Coronary artery (tissue), 2 donors: ENCODE data around the gene AUNIP.
A peak's percentile ranks its signal among the peaks of the same experiment; 100 is the strongest.

Experiments used
- DNase-seq: peaks from one replicate; pipeline ENCODE4 v3.0.0-alpha.2; 2017; ENCODE audit warnings: low spot score
- H3K27ac ChIP-seq, 2 donors: fragments of 200-600 bp; sonication (generic); one replicate each; pipeline ENCODE4 v1.5.1; 2016 to 2019
- H3K4me3 ChIP-seq: fragments of 200-600 bp; sonication (generic); 2 replicates; pipeline ENCODE4 v1.5.1; 2016; ENCODE audit warnings: mild to moderate bottlenecking, moderate library complexity
- TF ChIP-seq, protein P1 (sequence below): fragments of 200-600 bp; sonication (generic); IDR thresholded peaks from one replicate; pipeline ENCODE4 v1.5.1; 2019; ENCODE audit warnings: antibody characterized with exemption

AUNIP gene

DNA sequence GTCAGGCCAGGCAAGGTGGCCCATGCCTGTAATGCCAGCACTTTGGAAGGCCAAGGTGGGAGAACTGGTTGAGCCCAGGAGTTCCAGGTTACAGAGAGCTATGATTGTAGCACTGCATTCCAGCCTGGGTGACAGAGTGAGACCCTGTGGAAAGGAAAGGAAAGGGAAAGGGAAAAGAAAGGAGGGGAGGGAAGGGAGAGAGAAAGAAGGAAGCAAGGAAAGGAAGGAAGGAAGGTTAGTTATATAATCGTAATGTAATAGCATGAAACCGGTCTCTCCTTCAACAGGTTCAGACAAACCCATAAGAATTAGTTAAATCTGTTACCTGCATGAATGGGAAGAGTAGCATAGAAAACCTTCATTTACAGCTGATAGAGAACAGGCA is 17.4 kb upstream of the AUNIP start:
- Histone ChIP-seq H3K27ac (no peak overlapping the region), H3K4me3 (no peak overlapping the region)
- no peak for DNase-seq
- TF ChIP-seq, protein P1, sequence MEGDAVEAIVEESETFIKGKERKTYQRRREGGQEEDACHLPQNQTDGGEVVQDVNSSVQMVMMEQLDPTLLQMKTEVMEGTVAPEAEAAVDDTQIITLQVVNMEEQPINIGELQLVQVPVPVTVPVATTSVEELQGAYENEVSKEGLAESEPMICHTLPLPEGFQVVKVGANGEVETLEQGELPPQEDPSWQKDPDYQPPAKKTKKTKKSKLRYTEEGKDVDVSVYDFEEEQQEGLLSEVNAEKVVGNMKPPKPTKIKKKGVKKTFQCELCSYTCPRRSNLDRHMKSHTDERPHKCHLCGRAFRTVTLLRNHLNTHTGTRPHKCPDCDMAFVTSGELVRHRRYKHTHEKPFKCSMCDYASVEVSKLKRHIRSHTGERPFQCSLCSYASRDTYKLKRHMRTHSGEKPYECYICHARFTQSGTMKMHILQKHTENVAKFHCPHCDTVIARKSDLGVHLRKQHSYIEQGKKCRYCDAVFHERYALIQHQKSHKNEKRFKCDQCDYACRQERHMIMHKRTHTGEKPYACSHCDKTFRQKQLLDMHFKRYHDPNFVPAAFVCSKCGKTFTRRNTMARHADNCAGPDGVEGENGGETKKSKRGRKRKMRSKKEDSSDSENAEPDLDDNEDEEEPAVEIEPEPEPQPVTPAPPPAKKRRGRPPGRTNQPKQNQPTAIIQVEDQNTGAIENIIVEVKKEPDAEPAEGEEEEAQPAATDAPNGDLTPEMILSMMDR, result no peak

DNA sequence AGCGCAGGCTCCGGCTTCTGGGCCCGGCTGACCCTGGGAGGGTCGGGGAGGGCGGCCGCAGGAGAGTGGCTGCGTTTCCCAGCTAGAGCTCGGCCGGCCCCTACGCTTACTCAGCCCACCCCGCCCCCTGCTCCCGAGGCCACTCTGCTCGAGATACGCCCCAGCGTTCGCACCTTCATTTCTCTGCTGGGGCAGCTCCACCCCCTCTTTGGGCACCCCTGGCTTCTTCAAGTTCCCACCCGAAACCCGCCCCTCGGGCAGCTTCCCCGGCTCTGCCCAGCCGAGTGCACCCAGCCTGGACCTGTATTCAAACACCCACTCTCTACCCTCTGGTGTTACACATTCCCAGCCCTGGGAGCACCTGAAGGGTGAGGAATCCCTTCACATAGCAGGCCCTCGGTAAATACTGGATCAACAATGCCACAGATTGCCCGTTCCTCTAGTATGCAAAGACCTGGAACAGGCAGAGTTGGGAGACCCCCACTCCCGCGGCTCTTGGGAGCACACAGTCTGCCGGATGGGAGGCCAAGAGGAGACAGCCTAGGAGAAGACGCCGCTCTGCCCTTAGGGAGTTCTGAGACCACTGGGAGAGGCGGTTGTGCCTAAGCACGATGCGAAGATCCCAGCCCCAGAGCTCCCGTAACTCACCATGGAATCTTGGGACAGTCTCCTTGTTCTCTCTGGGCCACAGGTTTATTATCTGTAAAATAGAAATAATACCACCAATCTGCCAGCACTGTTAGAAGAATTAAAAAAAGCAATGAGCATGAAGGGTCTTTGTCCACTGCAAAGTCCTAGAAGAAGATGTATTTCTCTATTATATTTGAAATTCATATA is 16.8 kb upstream of the AUNIP start:
- Histone ChIP-seq H3K4me3 (peak overlapping the region; percentile 87), H3K27ac (peak overlapping the region; percentile 60 to 84)
- no peak for DNase-seq
- TF ChIP-seq, protein P1, result no peak

DNA sequence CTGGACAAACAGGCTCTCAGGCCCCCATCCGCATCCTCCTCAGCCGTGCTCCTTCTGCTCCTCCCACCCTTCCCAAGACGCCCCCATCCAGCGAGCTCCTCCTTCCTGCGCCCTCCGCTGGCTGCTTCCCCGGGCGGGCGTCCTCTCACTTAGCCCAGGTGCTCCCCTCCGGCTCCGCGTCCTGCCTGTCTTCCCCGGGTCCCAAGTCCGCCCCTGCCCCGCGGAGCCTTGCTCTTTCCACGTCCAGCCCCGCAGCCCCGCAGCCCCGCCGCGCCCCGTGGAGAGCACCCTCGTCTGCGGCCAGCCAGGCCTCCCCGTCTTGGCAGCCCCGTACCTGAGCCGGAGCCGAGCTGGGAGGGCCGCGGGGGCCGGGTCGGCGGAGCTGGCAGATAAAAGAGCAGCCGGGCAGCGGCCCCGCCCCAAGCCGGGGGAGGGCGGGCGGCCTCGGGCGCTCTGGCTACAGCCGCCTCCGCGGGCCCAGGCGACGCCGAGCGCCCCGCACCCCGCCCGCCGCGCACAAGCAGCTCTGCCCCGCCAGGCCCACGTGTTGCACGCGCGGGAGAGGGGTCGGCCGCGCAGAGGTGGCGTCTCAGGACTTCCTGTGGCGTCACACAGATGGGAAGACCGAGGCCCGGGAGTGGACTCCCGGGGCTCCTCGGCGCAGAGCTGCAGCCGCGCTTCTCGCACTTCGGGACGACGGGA is 16.0 kb upstream of the AUNIP start, which contains the start of gene PAQR7:
TSS of gene PAQR7 (minus strand) at position 555 of the 702 bp plus-strand sequence. CDS start 11,869 bp downstream, outside the sequence.
- Histone ChIP-seq H3K4me3 (peak within 1 kb of the TSS; percentile 87), H3K27ac (peak within 1 kb of the TSS; percentile 60 to 84)
- TF ChIP-seq, protein P1, result no peak
- DNase-seq, result peak; percentile 87

DNA sequence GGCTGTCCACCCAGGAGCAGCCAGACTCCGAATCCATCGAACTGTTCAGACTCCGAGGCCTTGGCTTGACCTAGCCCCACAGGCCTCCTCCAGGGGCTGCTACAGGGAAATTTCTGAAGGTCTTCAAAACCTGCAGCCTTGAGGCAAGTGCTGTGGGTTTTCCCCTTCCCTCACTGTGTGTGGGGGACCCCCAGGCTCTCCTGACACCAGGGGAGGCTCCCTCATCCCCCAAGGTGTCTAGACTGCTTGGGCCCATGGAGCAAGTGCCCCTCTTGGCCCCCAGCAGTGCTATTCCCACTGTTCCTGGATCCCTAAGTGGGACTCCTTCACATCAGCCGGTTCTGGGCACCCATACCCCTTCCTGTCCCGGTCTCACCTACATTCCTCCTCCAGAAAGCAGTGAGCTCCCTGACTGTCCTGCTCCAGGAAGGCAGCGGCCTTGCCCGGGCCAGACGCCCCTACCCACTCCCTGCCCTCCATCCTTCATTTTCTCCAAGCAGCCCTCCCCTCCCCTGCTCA is 15.4 kb upstream of the AUNIP start:
- Histone ChIP-seq H3K4me3 (peak overlapping the region; percentile 87), H3K27ac (peak overlapping the region in 1 of 2 donors; percentile 84)
- DNase-seq, result no peak
- TF ChIP-seq, protein P1, result no peak

DNA sequence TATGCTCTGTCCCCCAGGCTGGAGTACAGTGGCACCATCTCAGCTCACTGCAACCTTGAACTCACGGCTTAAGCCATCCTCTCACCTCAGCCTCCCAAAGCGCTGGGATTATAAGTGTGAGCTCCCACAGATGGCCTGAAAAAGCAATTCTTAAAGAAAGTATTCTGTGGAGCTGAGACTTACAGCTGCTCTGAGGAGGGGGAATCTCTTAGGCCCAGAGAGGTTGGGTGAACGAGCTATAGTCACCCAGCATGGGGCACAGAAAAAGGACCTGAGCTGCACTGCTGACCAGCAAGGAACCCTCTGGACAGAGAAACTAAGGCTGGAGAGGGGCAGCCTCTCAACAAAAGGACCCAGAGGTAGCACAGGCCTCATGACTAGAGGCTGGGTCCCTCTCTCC is 15.0 kb upstream of the AUNIP start:
- DNase-seq, result no peak
- Histone ChIP-seq H3K4me3 (peak overlapping the region; percentile 87), H3K27ac (no peak overlapping the region)
- TF ChIP-seq, protein P1, result no peak

DNA sequence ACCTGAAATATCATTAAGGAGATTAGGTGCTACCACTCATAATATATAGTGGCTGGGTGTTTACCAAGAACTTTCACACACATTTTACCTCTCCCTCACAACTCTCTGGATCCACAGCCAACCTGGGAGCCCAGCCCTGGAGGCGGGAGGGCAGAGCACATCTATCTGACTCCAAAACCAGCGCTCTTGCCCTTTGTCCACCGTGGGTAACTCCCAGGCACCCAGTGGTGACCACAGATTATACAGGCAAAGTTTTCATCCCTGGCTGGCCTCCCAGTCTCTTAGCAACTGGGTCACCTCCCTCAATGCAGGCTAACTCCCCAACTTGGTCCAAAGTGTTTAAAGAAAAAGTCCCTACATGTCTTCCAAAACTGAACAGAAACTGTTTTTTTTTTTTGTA is 13.9 kb upstream of the AUNIP start:
- Histone ChIP-seq H3K27ac (peak overlapping the region in 1 of 2 donors; percentile 6), H3K4me3 (no peak overlapping the region)
- TF ChIP-seq, protein P1, result no peak
- DNase-seq, result no peak
